ENCODE data around the gene KLRB1.

- TF ChIP-seq SIN3A (IDR thresholded peaks at IDR 0.05; ENCODE audit: low read depth) (no peak), CEBPB (IDR thresholded peaks at IDR 0.05; ENCODE audit: low read depth) (no peak), RAD21 (IDR thresholded peaks at IDR 0.05; ENCODE audit: low read depth) (no peak), ZBTB33 (IDR thresholded peaks at IDR 0.05; ENCODE audit: extremely low read depth, insufficient replicate concordance, low read length) (no peak), CTCF (IDR thresholded peaks at IDR 0.05 in 2 of 3, conservative IDR thresholded peaks at IDR 0.05 in 1 of 3; ENCODE audit: borderline replicate concordance in 1 of 3, insufficient read depth in 1 of 3, low read depth in 2 of 3, low read length in 2 of 3) (no peak), EZH2 (IDR thresholded peaks at IDR 0.05) (no peak), FOSL1 (IDR thresholded peaks at IDR 0.05; ENCODE audit: low read depth) (no peak), EGR1 (IDR thresholded peaks at IDR 0.05; ENCODE audit: low read depth) (peak; percentile 43; the same call in 1 of the 2 replicates), YY1 (IDR thresholded peaks at IDR 0.05; ENCODE audit: extremely low read depth, insufficient replicate concordance, low read depth, low read length) (no peak), POLR2A (IDR thresholded peaks at IDR 0.05; ENCODE audit: borderline replicate concordance, extremely low read depth, insufficient read depth, insufficient read length) (no peak), ZNF274 (IDR thresholded peaks at IDR 0.05; ENCODE audit: low read depth, low read length) (no peak), EZH2phosphoT487 (IDR thresholded peaks at IDR 0.05; ENCODE audit: borderline replicate concordance) (no peak), POLR2AphosphoS5 (IDR thresholded peaks at IDR 0.05; ENCODE audit: low read depth, low read length) (0 out of 2 replicates have a peak, but pooled peaks have one; percentile 32)
- TF ChIP-seq, protein P1, sequence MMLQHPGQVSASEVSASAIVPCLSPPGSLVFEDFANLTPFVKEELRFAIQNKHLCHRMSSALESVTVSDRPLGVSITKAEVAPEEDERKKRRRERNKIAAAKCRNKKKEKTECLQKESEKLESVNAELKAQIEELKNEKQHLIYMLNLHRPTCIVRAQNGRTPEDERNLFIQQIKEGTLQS (IDR thresholded peaks at IDR 0.05): no peak
Measured at GRCh38 chr12:9647825-9648700, 40.3 kb upstream of the KLRB1 start.

All from HCT116 (cell line).